PC-3 (cell line): ENCODE results near the gene CLEC17A. TPM values are rescaled to one million over a fixed set of nuclear protein-coding genes. Genes with fewer than 3 reads are reported as not detected.

Experiments
- ATAC-seq: fragments of 200-7000 bp; cut with Tn5 transposase; 2 replicates; pipeline ENCODE4 v1.9.1; 2020; ENCODE audit warnings: mild to moderate bottlenecking, moderate library complexity
- BruUV-seq: library from RNA; stranded (reverse); fragments of 400-500 nt; replicated peaks from 2 replicates; lab custom pipeline; 2021; lab: Mats Ljungman, UMichigan
- CTCF ChIA-PET: fragments of 300-600 bp; sonication (Branson Sonifier 250); formaldehyde crosslinking; loops from one replicate; lab custom pipeline; 2022; ENCODE audit warnings: antibody characterized with exemption; lab: Charles Lee
- POLR2A ChIA-PET: fragments of 300-600 bp; sonication (Branson Sonifier 250); formaldehyde crosslinking; loops from one replicate; lab custom pipeline; 2022; ENCODE audit warnings: antibody characterized with exemption; ENCODE audit not compliant: unreplicated experiment; lab: Charles Lee
- DNase-seq: peaks from one replicate; pipeline ENCODE4 v3.0.0-alpha.2; 2015
- H2AFZ ChIP-seq: fragments of 300-600 bp; sonication (generic); 2 replicates; pipeline ENCODE4 v1.6.0; 2016; ENCODE audit warnings: antibody characterized with exemption, low read length
- H3F3A ChIP-seq: fragments of 300-600 bp; sonication (generic); one replicate; pipeline ENCODE4 v1.6.0; 2017; ENCODE audit warnings: antibody characterized with exemption, low read length, control low read depth, mild to moderate bottlenecking; ENCODE audit not compliant: unreplicated experiment
- H3K27ac ChIP-seq: fragments of 300-600 bp; sonication (generic); 2 replicates; pipeline ENCODE4 v1.5.1; 2016; ENCODE audit warnings: mild to moderate bottlenecking, low read length
- H3K27me3 ChIP-seq: fragments of 300-600 bp; sonication (generic); 2 replicates; pipeline ENCODE4 v1.6.1; 2016; ENCODE audit warnings: low read length, mixed read lengths
- H3K36me3 ChIP-seq: fragments of 300-600 bp; sonication (generic); 2 replicates; pipeline ENCODE4 v1.6.1; 2016; ENCODE audit warnings: low read depth, mixed run types, low read length, mixed read lengths
- H3K4me1 ChIP-seq: fragments of 300-600 bp; sonication (generic); 2 replicates; pipeline ENCODE4 v1.5.1; 2016; ENCODE audit warnings: low read length; ENCODE audit not compliant: insufficient read depth
- H3K4me2 ChIP-seq: fragments of 300-600 bp; sonication (generic); 2 replicates; pipeline ENCODE4 v1.6.0; 2016; ENCODE audit warnings: low read length
- H3K4me3 ChIP-seq: fragments of 300-600 bp; sonication (generic); 2 replicates; pipeline ENCODE4 v1.5.1; 2016; ENCODE audit warnings: mild to moderate bottlenecking, low read length, mixed read lengths
- H3K79me2 ChIP-seq: fragments of 300-600 bp; sonication (generic); 2 replicates; pipeline ENCODE4 v1.6.1; 2017; ENCODE audit warnings: low read length, mixed read lengths
- H3K9ac ChIP-seq: fragments of 300-600 bp; sonication (generic); 2 replicates; pipeline ENCODE4 v1.6.0; 2016; ENCODE audit warnings: mild to moderate bottlenecking, low read length
- H3K9me2 ChIP-seq: fragments of 300-600 bp; sonication (generic); replicated peaks from 2 replicates; pipeline ENCODE4 v1.6.1; 2016; ENCODE audit warnings: mixed run types, low read length, mixed read lengths
- H3K9me3 ChIP-seq: fragments of 300-600 bp; sonication (generic); 2 replicates; pipeline ENCODE4 v1.6.1; 2016; ENCODE audit warnings: low read length, mixed read lengths
- H4K20me1 ChIP-seq: fragments of 300-600 bp; sonication (generic); 2 replicates; pipeline ENCODE4 v1.6.1; 2016; ENCODE audit warnings: low read length, mixed read lengths
- EZH2 ChIP-seq: fragments of 300-600 bp; sonication (generic); IDR thresholded peaks from one replicate; pipeline ENCODE4 v1.6.1; 2017; ENCODE audit warnings: antibody characterized with exemption, mild to moderate bottlenecking, low read length; ENCODE audit not compliant: unreplicated experiment
- EZH2phosphoT487 ChIP-seq: fragments of 300-600 bp; sonication (generic); IDR thresholded peaks from 2 replicates; pipeline ENCODE4 v1.6.1; 2018; ENCODE audit warnings: mild to moderate bottlenecking, antibody characterized with exemption, low read length, borderline replicate concordance
- intact Hi-C: fragments of 100-400 bp; cut with micrococcal nuclease; formaldehyde crosslinking; loops from 2 replicates; pipeline ENCODE4 v1.9.0; 2023
- total RNA-seq: library from RNA; depleted of rRNA; stranded (reverse); fragments of >200 nt; gene quantifications from 2 replicates; pipeline ENCODE4 v1.2.3, GENCODE V29; 2014; rRNA removed
- TF ChIP-seq, protein P1 (sequence below): fragments of 300-600 bp; sonication (generic); conservative IDR thresholded peaks from 2 replicates; pipeline ENCODE4 v1.5.1; 2017; ENCODE audit warnings: antibody characterized with exemption, low read depth, mild to moderate bottlenecking, low read length

Gene CLEC17A
- total RNA-seq, 1 experiment from 2014 or later, result not detected

- Histone ChIP-seq H3K9me2 (no peaks in the 10 kb centered on the region), H3K4me3 (no peak overlapping the region), H3K9me3 (no peaks in the 10 kb centered on the region), H3K79me2 (no peaks in the 10 kb centered on the region), H3K36me3 (no peaks in the 10 kb centered on the region), H3F3A (no peaks in the 10 kb centered on the region), H3K27me3 (peaks cover 24% of the 10 kb centered on the region), H4K20me1 (no peaks in the 10 kb centered on the region), H3K9ac (no peak overlapping the region), H2AFZ (no peak overlapping the region), H3K27ac (no peak overlapping the region), H3K4me1 (no peaks in the 10 kb centered on the region), H3K4me2 (no peak overlapping the region)
- no peak for DNase-seq
- POLR2A ChIA-PET, result no interaction called here
- TF ChIP-seq EZH2, result no peak
- TF ChIP-seq, protein P1, sequence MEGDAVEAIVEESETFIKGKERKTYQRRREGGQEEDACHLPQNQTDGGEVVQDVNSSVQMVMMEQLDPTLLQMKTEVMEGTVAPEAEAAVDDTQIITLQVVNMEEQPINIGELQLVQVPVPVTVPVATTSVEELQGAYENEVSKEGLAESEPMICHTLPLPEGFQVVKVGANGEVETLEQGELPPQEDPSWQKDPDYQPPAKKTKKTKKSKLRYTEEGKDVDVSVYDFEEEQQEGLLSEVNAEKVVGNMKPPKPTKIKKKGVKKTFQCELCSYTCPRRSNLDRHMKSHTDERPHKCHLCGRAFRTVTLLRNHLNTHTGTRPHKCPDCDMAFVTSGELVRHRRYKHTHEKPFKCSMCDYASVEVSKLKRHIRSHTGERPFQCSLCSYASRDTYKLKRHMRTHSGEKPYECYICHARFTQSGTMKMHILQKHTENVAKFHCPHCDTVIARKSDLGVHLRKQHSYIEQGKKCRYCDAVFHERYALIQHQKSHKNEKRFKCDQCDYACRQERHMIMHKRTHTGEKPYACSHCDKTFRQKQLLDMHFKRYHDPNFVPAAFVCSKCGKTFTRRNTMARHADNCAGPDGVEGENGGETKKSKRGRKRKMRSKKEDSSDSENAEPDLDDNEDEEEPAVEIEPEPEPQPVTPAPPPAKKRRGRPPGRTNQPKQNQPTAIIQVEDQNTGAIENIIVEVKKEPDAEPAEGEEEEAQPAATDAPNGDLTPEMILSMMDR, result no peak
- TF ChIP-seq EZH2phosphoT487, result no peak
- ATAC-seq, result no peak
- intact Hi-C loops, result no loop called here
- BruUV-seq, result no TSS peak
- CTCF ChIA-PET, result no interaction called here
Measured at GRCh38 chr19:14661372-14661924, 78.6 kb downstream of the CLEC17A start.

Other genes starting within 250 kb of the CLEC17A start
- 105 and 120 TPM in 2 replicates for gene ADGRE5, start 201.6 kb upstream of the CLEC17A start, total RNA-seq
- gene DDX39A, start 163.7 kb upstream of the CLEC17A start, total RNA-seq, result 308 and 311 TPM in 2 replicates
- 186 and 238 TPM in 2 replicates for gene PKN1, start 149.8 kb upstream of the CLEC17A start, total RNA-seq
- 2.2 and 2.4 TPM in 2 replicates for gene PTGER1, start 107.7 kb upstream of the CLEC17A start, total RNA-seq
- 538 and 671 TPM in 2 replicates for gene GIPC1, start 87.0 kb upstream of the CLEC17A start, total RNA-seq
- 167 and 178 TPM in 2 replicates for gene DNAJB1, start 64.7 kb upstream of the CLEC17A start, total RNA-seq
- 144 and 145 TPM in 2 replicates for gene TECR, start 53.5 kb upstream of the CLEC17A start, total RNA-seq
- 1,095 and 1,098 TPM in 2 replicates for gene NDUFB7, start 11.0 kb upstream of the CLEC17A start, total RNA-seq
- not detected in 2 replicates for gene ADGRE3, start 91.8 kb downstream of the CLEC17A start, total RNA-seq
- gene ZNF333, start 107.0 kb downstream of the CLEC17A start, total RNA-seq, result 6.2 and 11.6 TPM in 2 replicates
- gene ADGRE2, start 195.5 kb downstream of the CLEC17A start, total RNA-seq, result 2.5 and 4.2 TPM in 2 replicates